Sigmoid colon (tissue), 7 donors: ENCODE data around the gene MIEF1. TPM values are rescaled to one million over a fixed set of nuclear protein-coding genes. Genes with fewer than 3 reads are reported as not detected.
"Not testable (repeated sequence)": the region's sequence is repeated elsewhere in the genome, so short reads cannot be mapped to it uniquely, and the experiment has no call there.

Experiments used
- DNase-seq: peaks from one replicate; pipeline ENCODE4 v3.0.0-alpha.2; 2019
- H3K27ac ChIP-seq, 4 donors: fragments of 200-600 bp; sonication (generic); one replicate each; pipeline ENCODE4 v1.5.1; 2016 to 2019; ENCODE audit warnings: mild to moderate bottlenecking in 1 of 4
- H3K27me3 ChIP-seq, 3 donors: fragments of 200-600 bp; sonication (generic); one replicate each; pipeline ENCODE4 v1.5.1; 2019; ENCODE audit warnings: mild to moderate bottlenecking in 1 of 3
- H3K36me3 ChIP-seq, 4 donors: fragments of 200-600 bp; sonication (generic); one replicate each; pipeline ENCODE4 v1.5.1; 2016 to 2019
- H3K4me1 ChIP-seq, 4 donors: fragments of 200-600 bp; sonication (generic); one replicate each; pipeline ENCODE4 v1.5.1; 2017 to 2019
- H3K4me3 ChIP-seq, 4 donors: fragments of 200-600 bp; sonication (generic); one replicate each; pipeline ENCODE4 v1.5.1; 2017 to 2019; ENCODE audit warnings: mild to moderate bottlenecking in 2 of 4, moderate library complexity in 1 of 4
- H3K9me3 ChIP-seq, 4 donors: fragments of 200-600 bp in 3 of 4; sonication (generic) in 3 of 4; one replicate each; pipeline versions ENCODE4 v1.5.1 to v1.6.1; 2013 to 2019
- EP300 ChIP-seq, 4 donors: sonication (generic); formaldehyde crosslinking; IDR thresholded peaks; one replicate each; pipeline ENCODE4 v1.6.1; 2017; ENCODE audit warnings: antibody characterized with exemption in 4 of 4
- POLR2A ChIP-seq, 2 donors: fragments of 450-650 bp; IDR thresholded peaks; one replicate each; pipeline ENCODE4 v1.6.1; 2016; ENCODE audit warnings: antibody characterized with exemption in 2 of 2, mild to moderate bottlenecking in 2 of 2, moderate library complexity in 2 of 2
- POLR2AphosphoS5 ChIP-seq, 4 donors: sonication (generic); formaldehyde crosslinking; IDR thresholded peaks; one replicate each; pipeline ENCODE4 v1.6.1; 2017; ENCODE audit warnings: antibody characterized with exemption in 4 of 4
- WGBS, 2 donors: extraction: QIAGEN DNeasy Blood & Tissue Kit; methylation state at CpG; one replicate each; pipeline ENCODE4 v1.1.7; 2013; 5-methylcytosine and 5-hydroxymethylcytosine counted together
- intact Hi-C: fragments of 100-400 bp; cut with DNase I; formaldehyde crosslinking; loops from one replicate; pipeline ENCODE4 v1.15.1; 2023
- polyA plus RNA-seq, 3 donors: library from polyadenylated mRNA; stranded (reverse); fragments of 200-250 nt; gene quantifications; one replicate each; pipeline ENCODE4 v1.2.3, GENCODE V29; 2013
- total RNA-seq, 4 donors: library from RNA; depleted of rRNA; stranded (reverse); fragments of >200 nt; gene quantifications; one replicate each; pipeline ENCODE4 v1.1.0, GENCODE V29; 2016
- TF ChIP-seq, protein P1 (sequence below), 4 experiments: fragments of 450-650 bp in 3 of 4; fragments of 200-600 bp in 1 of 4; IDR thresholded peaks; one replicate each; pipeline ENCODE4 v1.5.1; 2016 to 2019; ENCODE audit warnings: antibody characterized with exemption in 4 of 4, mild to moderate bottlenecking in 3 of 4, moderate library complexity in 2 of 4
- donor health status: healthy with polysubstance abuse.
- donor health status: Bipolar disorder and iron deficiency.
- donor health status: healthy.

MIEF1 gene
- total and polyA plus RNA-seq, 7 donors = 9.0 to 25.4 (median 14.2) TPM

DNA sequence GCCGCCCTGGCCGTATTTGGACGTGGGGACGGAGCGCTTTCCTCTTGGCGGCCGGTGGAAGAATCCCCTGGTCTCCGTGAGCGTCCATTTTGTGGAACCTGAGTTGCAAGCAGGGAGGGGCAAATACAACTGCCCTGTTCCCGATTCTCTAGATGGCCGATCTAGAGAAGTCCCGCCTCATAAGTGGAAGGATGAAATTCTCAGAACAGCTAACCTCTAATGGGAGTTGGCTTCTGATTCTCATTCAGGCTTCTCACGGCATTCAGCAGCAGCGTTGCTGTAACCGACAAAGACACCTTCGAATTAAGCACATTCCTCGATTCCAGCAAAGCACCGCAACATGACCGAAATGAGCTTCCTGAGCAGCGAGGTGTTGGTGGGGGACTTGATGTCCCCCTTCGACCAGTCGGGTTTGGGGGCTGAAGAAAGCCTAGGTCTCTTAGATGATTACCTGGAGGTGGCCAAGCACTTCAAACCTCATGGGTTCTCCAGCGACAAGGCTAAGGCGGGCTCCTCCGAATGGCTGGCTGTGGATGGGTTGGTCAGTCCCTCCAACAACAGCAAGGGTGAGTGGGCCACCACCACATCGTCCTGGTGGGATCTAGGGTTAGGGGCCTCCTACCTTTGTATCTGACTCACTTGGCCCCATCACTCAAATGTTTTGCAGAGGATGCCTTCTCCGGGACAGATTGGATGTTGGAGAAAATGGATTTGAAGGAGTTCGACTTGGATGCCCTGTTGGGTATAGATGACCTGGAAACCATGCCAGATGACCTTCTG is 19.2 kb downstream of the MIEF1 start:
- not testable (repeated sequence) for H3K9me3 ChIP-seq, H3K27me3 ChIP-seq
- DNase-seq = peak; percentile 93
- TF ChIP-seq POLR2AphosphoS5 (IDR thresholded peaks at IDR 0.05) = peak in 1 of 4 donors; percentile 52
- 1 to 4% methylated on average over 28 of the region's 28 CpGs for WGBS, 2 donors
- Histone ChIP-seq H3K36me3 (peaks cover 19 to 52% (median 31%) of the 10 kb centered on the region in 4 donors), H3K4me1 (peaks cover 0 to 59% (median 57%) of the 10 kb centered on the region in 4 donors), H3K27ac (peak overlapping the region; percentile 99 to 100 (median 99)), H3K4me3 (peak overlapping the region; percentile 80 to 100 (median 96))
- intact Hi-C loops = loop anchor here (5.0 kb wide), 2 partner anchors 169 to 649 kb away; partner anchors contain the start of gene CBX6

DNA sequence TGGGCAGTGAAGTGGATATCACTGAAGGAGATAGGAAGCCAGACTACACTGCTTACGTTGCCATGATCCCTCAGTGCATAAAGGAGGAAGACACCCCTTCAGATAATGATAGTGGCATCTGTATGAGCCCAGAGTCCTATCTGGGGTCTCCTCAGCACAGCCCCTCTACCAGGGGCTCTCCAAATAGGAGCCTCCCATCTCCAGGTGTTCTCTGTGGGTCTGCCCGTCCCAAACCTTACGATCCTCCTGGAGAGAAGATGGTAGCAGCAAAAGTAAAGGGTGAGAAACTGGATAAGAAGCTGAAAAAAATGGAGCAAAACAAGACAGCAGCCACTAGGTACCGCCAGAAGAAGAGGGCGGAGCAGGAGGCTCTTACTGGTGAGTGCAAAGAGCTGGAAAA is 20.0 kb downstream of the MIEF1 start:
- not testable (repeated sequence) for DNase-seq, H3K27me3 ChIP-seq, H3K9me3 ChIP-seq
- intact Hi-C loops = loop anchor here (5.0 kb wide), 2 partner anchors 170 to 650 kb away; partner anchors contain the start of gene CBX6
- H3K4me1 ChIP-seq = peaks cover 0 to 63% (median 58%) of the 10 kb centered on the region in 4 donors
- peak overlapping the region; percentile 99 to 100 (median 99) for H3K27ac ChIP-seq
- 9 to 27% methylated on average over 4 to 5 of the region's 5 CpGs for WGBS, 2 donors
- H3K36me3 ChIP-seq = peaks cover 19 to 47% (median 31%) of the 10 kb centered on the region in 4 donors
- peak overlapping the region; percentile 80 to 100 (median 96) for H3K4me3 ChIP-seq

DNA sequence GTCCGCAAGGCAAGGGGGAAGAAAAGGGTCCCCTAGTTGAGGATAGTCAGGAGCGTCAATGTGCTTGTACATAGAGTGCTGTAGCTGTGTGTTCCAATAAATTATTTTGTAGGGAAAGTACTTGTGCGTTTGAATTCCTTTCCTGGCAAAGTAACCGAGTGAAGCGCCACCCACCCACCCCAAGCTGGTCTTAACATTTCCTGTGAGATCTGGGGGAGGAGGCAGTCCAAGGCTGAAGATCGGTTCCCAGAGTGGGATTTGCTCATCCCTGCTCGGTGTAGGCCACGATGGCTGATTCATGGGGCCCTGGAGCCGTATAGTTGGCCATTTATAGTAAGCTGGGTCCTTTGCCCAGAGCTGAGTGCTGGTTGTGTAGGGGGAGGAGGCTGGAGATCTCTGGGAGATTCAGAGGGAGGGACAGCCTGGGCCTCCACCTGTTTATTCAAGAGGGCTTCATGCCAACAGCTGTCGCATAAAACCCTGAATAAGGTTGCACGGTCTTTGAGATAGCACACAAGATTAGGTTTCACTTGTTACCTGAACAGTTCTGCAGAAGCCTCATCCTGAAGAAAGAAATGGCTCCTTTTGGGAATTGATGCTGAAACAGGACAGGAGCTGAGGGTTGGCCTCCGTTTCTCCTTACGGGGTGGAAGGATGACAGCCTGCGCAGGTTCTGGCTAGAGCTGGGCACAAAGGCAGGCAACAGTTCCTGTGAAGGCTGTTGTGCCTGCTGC is 20.6 kb downstream of the MIEF1 start:
- Histone ChIP-seq H3K36me3 (peaks cover 19 to 42% (median 31%) of the 10 kb centered on the region in 4 donors), H3K4me1 (peaks cover 0 to 70% (median 64%) of the 10 kb centered on the region in 4 donors), H3K9me3 (no peaks in the 10 kb centered on the region), H3K27ac (peak overlapping the region; percentile 99 to 100 (median 99)), H3K27me3 (no peaks in the 10 kb centered on the region), H3K4me3 (peak overlapping the region; percentile 80 to 100 (median 96))
- intact Hi-C loops = loop anchor here (5.0 kb wide), 2 partner anchors 170 to 650 kb away; partner anchors contain the start of gene CBX6
- TF ChIP-seq EP300 (IDR thresholded peaks at IDR 0.05) (peak in 1 of 4 donors; percentile 23), POLR2AphosphoS5 (IDR thresholded peaks at IDR 0.05) (peak; percentile 39 to 73 (median 64)), POLR2A (IDR thresholded peaks at IDR 0.05) (peak; percentile 29 to 35)
- TF ChIP-seq, protein P1, sequence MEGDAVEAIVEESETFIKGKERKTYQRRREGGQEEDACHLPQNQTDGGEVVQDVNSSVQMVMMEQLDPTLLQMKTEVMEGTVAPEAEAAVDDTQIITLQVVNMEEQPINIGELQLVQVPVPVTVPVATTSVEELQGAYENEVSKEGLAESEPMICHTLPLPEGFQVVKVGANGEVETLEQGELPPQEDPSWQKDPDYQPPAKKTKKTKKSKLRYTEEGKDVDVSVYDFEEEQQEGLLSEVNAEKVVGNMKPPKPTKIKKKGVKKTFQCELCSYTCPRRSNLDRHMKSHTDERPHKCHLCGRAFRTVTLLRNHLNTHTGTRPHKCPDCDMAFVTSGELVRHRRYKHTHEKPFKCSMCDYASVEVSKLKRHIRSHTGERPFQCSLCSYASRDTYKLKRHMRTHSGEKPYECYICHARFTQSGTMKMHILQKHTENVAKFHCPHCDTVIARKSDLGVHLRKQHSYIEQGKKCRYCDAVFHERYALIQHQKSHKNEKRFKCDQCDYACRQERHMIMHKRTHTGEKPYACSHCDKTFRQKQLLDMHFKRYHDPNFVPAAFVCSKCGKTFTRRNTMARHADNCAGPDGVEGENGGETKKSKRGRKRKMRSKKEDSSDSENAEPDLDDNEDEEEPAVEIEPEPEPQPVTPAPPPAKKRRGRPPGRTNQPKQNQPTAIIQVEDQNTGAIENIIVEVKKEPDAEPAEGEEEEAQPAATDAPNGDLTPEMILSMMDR (IDR thresholded peaks at IDR 0.05) = no peak
- DNase-seq = peak; percentile 90
- 4 to 32% methylated on average over 14 of the region's 14 CpGs for WGBS, 2 donors

DNA sequence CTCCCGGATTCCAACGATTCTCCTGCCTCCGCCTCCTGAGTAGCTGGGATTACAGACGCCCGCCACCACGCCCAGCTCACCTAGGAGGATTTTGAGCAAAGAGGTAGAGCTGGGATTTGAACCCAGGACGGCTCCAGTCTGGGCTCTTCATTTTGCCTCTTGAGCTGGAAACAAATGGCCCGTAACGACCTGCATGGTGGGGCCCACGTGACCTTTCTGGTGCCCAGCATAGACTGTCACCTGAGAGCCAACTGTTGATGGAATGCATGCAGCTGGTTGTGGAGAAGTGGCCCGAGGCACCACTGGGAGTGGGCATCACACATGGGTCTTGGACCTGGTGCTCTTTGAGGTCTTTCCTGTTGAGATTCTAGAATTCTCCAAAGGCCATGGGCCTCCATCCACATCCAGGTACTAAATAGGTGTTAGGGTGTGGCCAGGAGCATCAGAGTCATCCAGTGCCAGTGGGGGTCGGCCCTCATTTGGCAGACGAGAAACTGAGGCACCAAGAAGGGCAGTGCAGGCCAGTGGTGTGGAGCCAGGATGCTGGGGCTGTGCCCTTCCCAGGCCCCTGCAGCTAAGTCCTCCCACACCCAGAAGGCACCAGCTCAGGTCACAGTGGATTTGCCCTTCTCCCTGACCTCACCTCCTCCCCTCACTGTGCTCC is 22.1 kb downstream of the MIEF1 start:
- H3K4me1 ChIP-seq = peaks cover 2 to 73% (median 66%) of the 10 kb centered on the region in 4 donors

DNA sequence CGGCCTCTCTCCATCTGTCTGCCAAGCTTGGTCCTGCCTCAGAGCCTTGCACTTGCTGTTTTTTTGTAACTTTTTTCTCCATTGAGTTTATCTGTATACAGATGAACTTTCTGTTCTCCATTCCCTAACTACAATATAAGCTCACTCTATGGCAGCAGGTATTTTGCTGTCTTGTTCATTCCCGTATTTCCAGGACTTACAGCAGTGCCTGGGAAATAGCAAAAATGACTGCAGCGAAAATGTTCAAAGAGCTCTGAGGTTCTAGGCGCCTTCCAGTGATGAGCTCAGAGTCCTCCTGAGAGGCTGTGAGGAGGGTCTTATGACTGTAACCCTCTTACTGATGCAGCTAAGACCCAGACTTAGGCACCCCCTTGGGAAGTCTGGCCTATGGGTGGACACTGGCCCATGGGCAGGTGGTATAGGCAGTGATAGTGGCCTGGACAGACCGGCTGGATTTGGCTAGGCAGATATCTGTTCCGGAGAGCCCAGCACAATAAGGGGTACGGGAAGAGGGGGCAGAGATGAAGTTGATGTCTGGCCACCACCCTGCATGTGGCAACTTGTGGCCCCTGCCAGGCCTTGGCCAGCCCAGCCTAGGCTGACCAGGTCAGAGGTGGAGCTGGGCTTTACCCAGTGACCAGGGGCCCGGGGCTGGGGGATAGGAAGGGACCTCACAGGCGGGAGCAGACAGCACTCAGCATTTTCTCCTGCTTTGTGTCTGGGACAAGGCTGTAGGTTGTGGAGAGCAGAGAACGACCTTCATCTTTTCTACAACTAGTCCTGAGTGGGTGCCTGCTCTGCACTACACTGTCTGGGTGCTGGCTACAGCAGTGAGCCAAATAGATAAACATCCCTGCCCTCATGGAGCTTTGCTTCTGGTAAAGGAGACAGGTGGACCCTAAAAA is 22.9 kb downstream of the MIEF1 start:
- intact Hi-C loops = loop anchor here (5.0 kb wide), 4 partner anchors 128 to 653 kb away; partner anchors contain the start of genes CBX6, RPL3 and TAB1
- TF ChIP-seq, protein P1 (IDR thresholded peaks at IDR 0.05) = no peak
- TF ChIP-seq EP300 (IDR thresholded peaks at IDR 0.05) (no peak), POLR2A (IDR thresholded peaks at IDR 0.05) (no peak), POLR2AphosphoS5 (IDR thresholded peaks at IDR 0.05) (no peak)
- no peak for DNase-seq
- Histone ChIP-seq H3K4me3 (peak overlapping the region in 1 of 4 donors; percentile 93), H3K27ac (peak overlapping the region; percentile 99 to 100 (median 99)), H3K27me3 (no peaks in the 10 kb centered on the region), H3K9me3 (no peaks in the 10 kb centered on the region), H3K36me3 (peaks cover 27 to 50% (median 33%) of the 10 kb centered on the region in 4 donors), H3K4me1 (peaks cover 3 to 80% (median 72%) of the 10 kb centered on the region in 4 donors)
- WGBS, 2 donors = 80 to 86% methylated on average over 10 of the region's 10 CpGs

More for the DNA sequence above, 22.1 kb downstream of the MIEF1 start:
- Histone ChIP-seq H3K27me3 (no peaks in the 10 kb centered on the region), H3K27ac (peak overlapping the region; percentile 99 to 100 (median 99)), H3K4me3 (peak overlapping the region in 3 of 4 donors; percentile 80 to 99 (median 93)), H3K36me3 (peaks cover 19 to 42% (median 31%) of the 10 kb centered on the region in 4 donors), H3K9me3 (no peaks in the 10 kb centered on the region)
- no peak for DNase-seq
- 57 to 78% methylated on average over 13 of the region's 13 CpGs for WGBS, 2 donors
- TF ChIP-seq POLR2AphosphoS5 (IDR thresholded peaks at IDR 0.05) = peak in 1 of 4 donors; percentile 10
- TF ChIP-seq POLR2A (IDR thresholded peaks at IDR 0.05) = no peak
- intact Hi-C loops = loop anchor here (5.0 kb wide), 2 partner anchors 172 to 652 kb away; partner anchors contain the start of gene CBX6
